Stimulated activated CD4-positive, alpha-beta T cell treated with anti-CD3 and anti-CD28 coated beads, Interleukin-4, amount 100 ng/mL, for 1 hour (primary cell): Measurements from ENCODE around the gene DHX32.
A peak's percentile ranks its signal among the peaks of the same experiment; 100 is the strongest.

ENCODE experiments used
- DNase-seq: peaks from one replicate; pipeline ENCODE4 v3.0.0-alpha.2; 2020

DHX32 gene

GRCh38 chr10:125846894-125847293 lies 34.2 kb downstream of the DHX32 start:
- no peak for DNase-seq

- DNase-seq: no peak
These were observed 35.5 kb downstream of the DHX32 start for GRCh38 chr10:125845617-125846016.

DNA sequence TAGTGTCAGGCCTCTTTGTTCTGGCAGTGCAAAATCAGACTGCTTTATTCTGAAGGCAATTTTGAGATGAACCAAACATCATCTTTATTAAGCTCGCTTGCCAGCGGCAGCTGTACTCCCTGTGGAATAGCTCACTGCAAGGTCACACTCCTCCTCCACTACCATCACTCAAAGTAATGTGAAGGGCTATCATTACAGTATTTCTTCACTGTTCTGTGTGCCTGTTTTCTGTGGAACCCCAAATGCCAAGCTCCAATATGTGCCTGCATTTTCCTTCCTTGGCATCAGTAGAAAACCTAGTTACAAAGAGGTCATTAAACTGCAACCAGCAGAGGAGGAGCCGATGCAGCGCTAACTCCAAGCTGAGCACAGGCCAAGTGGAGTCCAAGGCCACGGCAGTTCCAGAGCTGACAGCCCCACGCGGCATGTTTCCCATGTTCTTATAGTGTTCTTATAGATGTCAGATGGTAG lies 36.3 kb downstream of the DHX32 start:
- DNase-seq: no peak

- DNase-seq: no peak
These were observed 37.3 kb downstream of the DHX32 start for GRCh38 chr10:125843603-125844329.

DNA sequence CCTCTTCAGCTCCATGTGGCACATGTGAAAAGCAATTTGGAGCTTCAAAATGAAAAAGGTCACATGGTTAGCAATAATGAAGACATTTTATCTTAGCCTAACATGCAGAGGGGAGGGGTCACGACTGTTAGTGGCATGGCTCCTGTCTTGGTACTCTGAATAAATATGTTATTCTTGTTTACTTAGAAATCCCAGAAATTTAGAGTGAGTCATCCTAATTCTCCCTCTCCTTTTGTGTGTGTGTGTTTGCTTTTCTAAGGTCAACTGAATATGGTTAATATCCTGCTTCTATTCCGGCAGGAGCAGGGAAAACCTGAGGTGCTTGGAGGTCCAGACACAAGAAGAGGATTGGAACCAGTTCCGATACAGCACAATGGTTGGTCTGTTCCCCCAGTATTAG lies 40.1 kb downstream of the DHX32 start:
- no peak for DNase-seq

DNA sequence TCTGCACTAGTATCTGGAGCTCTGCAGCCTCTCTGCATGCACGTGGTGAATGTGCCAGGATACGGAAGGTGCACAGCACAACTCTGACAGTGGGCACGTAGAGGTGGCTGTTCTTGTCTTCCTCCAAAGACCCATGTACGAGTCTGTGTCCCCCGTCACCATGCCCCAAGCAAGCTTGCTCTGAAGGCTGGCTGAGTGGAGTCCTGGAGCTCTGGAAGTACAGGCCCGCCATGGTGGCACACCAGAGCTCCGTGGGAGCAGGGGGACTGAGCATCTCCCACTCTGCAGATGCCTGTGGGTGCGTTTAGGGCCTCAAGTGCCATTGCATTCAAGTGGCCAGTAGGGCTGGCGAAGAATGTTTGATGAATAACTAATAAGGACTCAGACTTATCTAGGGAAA lies 40.7 kb downstream of the DHX32 start:
- DNase-seq: no peak

DNA sequence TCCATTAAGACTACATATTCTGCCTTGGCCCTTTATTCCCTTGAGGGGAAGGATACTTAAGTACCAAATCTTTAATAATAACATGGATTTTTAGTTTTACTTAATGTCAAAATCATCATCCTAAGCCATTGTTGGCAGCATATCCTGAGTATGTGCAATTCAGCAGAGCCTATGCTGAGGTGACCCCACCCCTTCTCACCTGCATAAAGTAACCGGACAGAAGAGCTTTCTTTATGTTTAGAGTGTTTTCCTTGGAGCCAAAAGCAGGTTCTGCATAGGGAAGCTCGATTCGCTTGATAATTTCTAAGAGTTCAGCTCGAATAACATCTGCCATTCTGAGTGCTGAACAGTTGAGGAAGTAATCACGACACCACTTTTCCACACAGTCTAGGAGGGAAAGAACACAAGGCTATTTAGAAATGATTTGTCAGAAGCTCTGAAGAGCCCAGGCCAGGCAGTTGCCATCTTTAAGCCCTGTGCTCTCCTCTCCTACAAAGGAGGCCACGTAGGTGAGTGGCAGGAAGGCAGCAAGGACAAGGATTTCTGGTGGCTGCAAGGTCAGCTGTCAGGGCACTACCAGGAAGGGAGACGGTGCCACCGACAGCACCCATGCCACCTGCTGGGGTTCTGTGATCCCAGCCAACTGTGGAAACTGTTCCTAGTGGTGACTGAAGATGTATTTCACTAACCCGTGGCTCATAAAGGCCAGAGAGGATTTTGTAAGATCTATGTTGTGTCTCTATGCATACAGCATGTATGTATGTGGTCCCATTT lies 42.1 kb downstream of the DHX32 start:
- no peak for DNase-seq

DNA sequence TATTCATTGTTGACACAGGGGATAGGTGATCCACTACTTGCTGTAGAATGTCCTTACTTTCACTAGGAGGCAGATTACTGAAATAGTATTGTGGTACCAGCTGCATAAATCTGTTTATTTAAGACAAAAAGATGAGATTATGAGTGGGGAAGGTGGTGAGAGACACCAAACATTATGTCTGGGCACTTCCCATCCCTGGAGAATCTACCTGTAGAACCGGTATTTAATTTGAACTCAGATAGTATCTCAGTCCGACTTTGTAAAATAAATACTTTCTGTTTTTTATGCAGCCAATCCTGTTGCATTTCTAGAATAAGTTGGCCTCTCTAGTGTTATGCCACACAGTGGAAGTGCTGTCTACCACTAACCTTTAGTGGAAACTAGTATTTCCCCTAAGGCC lies 44.3 kb downstream of the DHX32 start:
- DNase-seq: no peak

DNA sequence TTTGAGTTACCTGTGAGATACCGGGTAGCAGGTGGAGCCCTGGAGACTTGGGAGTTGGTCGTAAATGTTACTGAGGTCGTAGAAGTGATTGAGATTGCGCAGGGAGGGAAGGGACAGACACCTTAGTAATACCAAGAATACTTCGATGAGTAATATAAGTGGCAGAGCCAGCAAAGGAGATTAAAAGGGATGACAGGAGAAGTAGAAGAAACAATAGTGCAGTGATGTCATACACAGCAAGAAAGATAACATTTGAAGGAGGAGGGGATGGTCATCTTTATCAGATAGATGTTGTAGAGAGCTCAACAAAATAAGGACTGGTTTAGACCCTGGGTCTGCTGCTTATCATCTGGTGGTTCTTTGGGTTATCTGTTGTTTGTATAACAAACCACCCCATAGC lies 52.8 kb downstream of the DHX32 start:
- DNase-seq: no peak

DNA sequence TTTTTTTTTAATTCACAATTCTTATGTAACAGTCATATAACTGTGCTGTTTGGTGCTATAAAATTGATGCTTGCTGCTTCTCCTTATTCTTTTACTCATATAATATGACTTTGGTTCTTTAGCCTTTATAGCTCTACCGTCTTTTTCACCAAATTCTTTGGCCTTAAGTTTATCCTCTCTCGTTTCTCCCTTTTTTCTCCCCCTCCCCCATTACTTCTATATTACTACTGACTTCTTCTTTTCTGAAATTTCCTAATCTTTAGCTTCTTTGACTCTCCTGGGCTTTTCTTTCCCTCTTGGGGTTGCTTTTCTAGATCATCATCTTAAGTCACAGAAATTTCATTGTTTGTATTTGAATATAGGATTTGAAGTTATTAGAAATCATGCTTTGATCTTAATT lies 54.0 kb downstream of the DHX32 start:
- DNase-seq: no peak

- no peak for DNase-seq
These were observed 56.4 kb downstream of the DHX32 start for GRCh38 chr10:125824736-125825135.

- DNase-seq: peak; percentile 19
These were observed 57.3 kb downstream of the DHX32 start for GRCh38 chr10:125823663-125824251.

- peak; percentile 90 for DNase-seq
These were observed 58.0 kb downstream of the DHX32 start, which contains the start of the genes BCCIP and UROS for GRCh38 chr10:125822878-125823662. Gene BCCIP (plus strand): TSS chr10:125823546. CDS start chr10:125823558, 12 bp downstream. Gene UROS (minus strand): TSS chr10:125823258. CDS start chr10:125816499, 6,759 bp downstream.

GRCh38 chr10:125820701-125821100 lies 60.4 kb downstream of the DHX32 start:
- DNase-seq: no peak

- DNase-seq: no peak
These were observed 63.6 kb downstream of the DHX32 start for GRCh38 chr10:125817337-125817946.

- no peak for DNase-seq
These were observed 64.5 kb downstream of the DHX32 start for GRCh38 chr10:125816548-125816947.

DNA sequence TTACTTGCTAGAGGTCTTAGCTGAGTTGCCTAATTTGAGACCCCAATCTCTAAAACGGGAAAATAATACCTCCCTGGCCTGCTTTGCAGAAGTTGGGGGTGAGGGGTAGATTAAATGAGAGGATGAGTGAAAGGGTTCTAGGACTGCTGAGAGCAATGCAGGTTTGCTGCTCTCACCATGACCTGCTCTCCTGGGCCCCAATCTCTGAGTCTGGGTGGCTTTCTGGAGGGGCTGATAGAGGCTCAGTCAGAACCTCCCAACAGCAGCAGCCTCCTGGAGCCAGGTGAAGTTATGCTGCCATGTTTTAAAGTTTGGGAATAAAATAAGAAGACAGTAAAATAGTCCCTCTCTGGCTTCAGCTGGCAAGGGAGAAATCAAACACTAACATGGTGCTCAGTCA lies 65.3 kb downstream of the DHX32 start:
- DNase-seq: no peak

GRCh38 chr10:125812128-125812750 lies 68.9 kb downstream of the DHX32 start:
- no peak for DNase-seq

DNA sequence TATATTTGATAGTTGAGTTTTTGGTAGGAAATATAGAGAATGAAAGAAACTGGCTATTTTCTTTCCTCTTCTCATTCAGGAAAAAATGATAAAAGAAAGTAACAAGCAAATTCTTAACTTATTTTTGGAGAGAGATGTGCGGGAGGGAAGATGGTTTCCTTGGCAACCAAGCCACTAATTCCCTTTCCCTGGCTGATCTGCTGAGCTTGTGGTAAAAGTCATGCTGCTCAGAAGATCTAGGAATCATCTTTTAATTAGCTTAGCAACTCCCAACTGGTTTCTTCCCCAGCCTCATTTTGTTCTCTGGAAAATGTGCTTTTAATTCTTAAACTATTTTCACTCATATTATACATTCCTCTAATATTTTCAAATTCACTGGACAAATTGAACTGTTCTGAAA lies 69.8 kb downstream of the DHX32 start:
- DNase-seq: no peak

GRCh38 chr10:125808047-125808446 lies 73.0 kb downstream of the DHX32 start:
- no peak for DNase-seq

- DNase-seq: no peak
These were observed 78.4 kb downstream of the DHX32 start for GRCh38 chr10:125802739-125803138.

- DNase-seq: no peak
These were observed 79.0 kb downstream of the DHX32 start for GRCh38 chr10:125802131-125802530.
